WTC11 (cell line): ENCODE data around the gene PUM1. TPM values are rescaled to one million over a fixed set of nuclear protein-coding genes. Genes with fewer than 3 reads are reported as not detected.

ENCODE experiments used
- ATAC-seq: fragments of 200-7000 bp; cut with Tn5 transposase; 2 replicates; pipeline ENCODE4 v1.10.0; 2021; ENCODE audit warnings: mild to moderate bottlenecking, moderate library complexity
- CTCF ChIA-PET: fragments of 300-600 bp; sonication (Branson Sonifier 250); formaldehyde crosslinking; loops from one replicate; lab custom pipeline; 2021; ENCODE audit warnings: antibody characterized with exemption; lab: Charles Lee
- POLR2A ChIA-PET: fragments of 350-600 bp; sonication (Branson Sonifier 250); formaldehyde crosslinking; loops from one replicate; lab custom pipeline; 2021; ENCODE audit warnings: antibody characterized with exemption; lab: Charles Lee
- DNase-seq: peaks from one replicate; pipeline ENCODE4 v3.0.0; 2021; ENCODE audit warnings: low spot score
- H3K27ac Mint-ChIP-seq: 2 replicates; pipeline ENCODE4 v1.8.0; 2021; ENCODE audit warnings: mixed read lengths
- H3K27me3 Mint-ChIP-seq: 2 replicates; pipeline ENCODE4 v1.8.0; 2021; ENCODE audit warnings: low read depth, mild to moderate bottlenecking, moderate library complexity, mixed read lengths
- H3K36me3 Mint-ChIP-seq: 2 replicates; pipeline ENCODE4 v1.8.0; 2021; ENCODE audit warnings: mixed read lengths
- H3K4me1 Mint-ChIP-seq: 2 replicates; pipeline ENCODE4 v1.8.0; 2022; ENCODE audit warnings: mixed read lengths
- H3K4me3 Mint-ChIP-seq: 2 replicates; pipeline ENCODE4 v1.8.0; 2021; ENCODE audit warnings: mild to moderate bottlenecking, moderate library complexity, mixed read lengths
- H3K9me3 Mint-ChIP-seq: 2 replicates; pipeline ENCODE4 v1.8.0; 2021; ENCODE audit warnings: mixed read lengths
- AFF4 ChIP-seq: sonication (generic); formaldehyde crosslinking; IDR thresholded peaks from 2 replicates; pipeline ENCODE4 v1.8.1; 2023; ENCODE audit warnings: mild to moderate bottlenecking, missing genetic modification reagents, borderline replicate concordance
- ATF1 ChIP-seq: sonication (generic); formaldehyde crosslinking; IDR thresholded peaks from 2 replicates; pipeline ENCODE4 v1.8.1; 2023; ENCODE audit warnings: mild to moderate bottlenecking, moderate library complexity, missing genetic modification reagents
- CTCF ChIP-seq: fragments of 200-600 bp; IDR thresholded peaks from 2 replicates; pipeline ENCODE4 v1.8.0; 2022; ENCODE audit warnings: antibody characterized with exemption
- FOXJ3 ChIP-seq: sonication (generic); formaldehyde crosslinking; IDR thresholded peaks from 2 replicates; pipeline ENCODE4 v1.9.0; 2021; ENCODE audit warnings: missing genetic modification reagents, mild to moderate bottlenecking, borderline replicate concordance
- GTF2I ChIP-seq: fragments of 250-450 bp; sonication (Bioruptor Pico); conservative IDR thresholded peaks from 2 replicates; pipeline ENCODE4 v1.4.0; 2021; ENCODE audit warnings: mild to moderate bottlenecking
- MXD4 ChIP-seq: fragments of 250-450 bp; sonication (Bioruptor Pico); IDR thresholded peaks from 2 replicates; pipeline ENCODE4 v1.8.0; 2021; ENCODE audit warnings: mild to moderate bottlenecking, moderate library complexity, borderline replicate concordance
- RORB ChIP-seq: fragments of 250-450 bp; sonication (Bioruptor Pico); IDR thresholded peaks from 2 replicates; pipeline ENCODE4 v1.9.0; 2021; ENCODE audit warnings: mild to moderate bottlenecking
- SMAD4 ChIP-seq: sonication (generic); formaldehyde crosslinking; IDR thresholded peaks from 2 replicates; pipeline ENCODE4 v1.8.0; 2022; ENCODE audit warnings: mild to moderate bottlenecking, missing genetic modification reagents
- SOX15 ChIP-seq: fragments of 250-450 bp; sonication (Bioruptor Pico); IDR thresholded peaks from 2 replicates; pipeline ENCODE4 v1.9.0; 2021; ENCODE audit warnings: mild to moderate bottlenecking
- TCF7 ChIP-seq: sonication (generic); formaldehyde crosslinking; IDR thresholded peaks from 2 replicates; pipeline ENCODE4 v1.8.0; 2022; ENCODE audit warnings: mild to moderate bottlenecking, low read depth, missing genetic modification reagents, moderate library complexity
- ZBTB43 ChIP-seq: sonication (generic); formaldehyde crosslinking; IDR thresholded peaks from 2 replicates; pipeline ENCODE4 v1.8.1; 2023; ENCODE audit warnings: mild to moderate bottlenecking, missing genetic modification reagents
- ZNF416 ChIP-seq: fragments of 250-450 bp; sonication (Bioruptor Pico); IDR thresholded peaks from 2 replicates; pipeline ENCODE4 v1.9.0; 2021; ENCODE audit warnings: mild to moderate bottlenecking, inconsistent platforms
- ZNF532 ChIP-seq: fragments of 250-450 bp; sonication (Bioruptor Pico); IDR thresholded peaks from 2 replicates; pipeline ENCODE4 v1.9.0; 2021; ENCODE audit warnings: mild to moderate bottlenecking, borderline replicate concordance
- total RNA-seq: library from RNA; stranded (reverse); gene quantifications from 3 replicates; pipeline ENCODE4 v1.2.3, GENCODE V29; 2021
- TF ChIP-seq, protein P1 (sequence below): sonication (generic); formaldehyde crosslinking; IDR thresholded peaks from 2 replicates; pipeline ENCODE4 v1.8.1; 2022; ENCODE audit warnings: missing genetic modification reagents, borderline replicate concordance

PUM1 gene
- total RNA-seq, 1 experiment from 2014 or later = 147 TPM

GRCh38 chr1:30962609-30963508 is 102.7 kb downstream of the PUM1 start:
- ATAC-seq (no peak), DNase-seq (no peak)
- no peaks in the 10 kb centered on the region for H3K27me3 Mint-ChIP-seq
- peaks cover 85% of the 10 kb centered on the region for H3K36me3 Mint-ChIP-seq
- no peak overlapping the region for H3K4me3 Mint-ChIP-seq
- H3K4me1 Mint-ChIP-seq = no peaks in the 10 kb centered on the region
- ChIA-PET CTCF (no interaction called here), POLR2A (no interaction called here)
- H3K27ac Mint-ChIP-seq = no peak overlapping the region
- TF ChIP-seq FOXJ3 (no peak), ZBTB43 (CRISPR knock-in tag) (no peak), ZNF416 (CRISPR knock-in tag) (no peak), SOX15 (CRISPR knock-in tag) (no peak), MXD4 (CRISPR knock-in tag) (no peak), RORB (no peak), ZNF532 (CRISPR knock-in tag) (no peak), AFF4 (CRISPR knock-in tag) (no peak), TCF7 (CRISPR knock-in tag) (no peak), ATF1 (no peak), SMAD4 (CRISPR knock-in tag) (no peak), CTCF (no peak), GTF2I (CRISPR knock-in tag) (no peak)
- TF ChIP-seq, protein P1, sequence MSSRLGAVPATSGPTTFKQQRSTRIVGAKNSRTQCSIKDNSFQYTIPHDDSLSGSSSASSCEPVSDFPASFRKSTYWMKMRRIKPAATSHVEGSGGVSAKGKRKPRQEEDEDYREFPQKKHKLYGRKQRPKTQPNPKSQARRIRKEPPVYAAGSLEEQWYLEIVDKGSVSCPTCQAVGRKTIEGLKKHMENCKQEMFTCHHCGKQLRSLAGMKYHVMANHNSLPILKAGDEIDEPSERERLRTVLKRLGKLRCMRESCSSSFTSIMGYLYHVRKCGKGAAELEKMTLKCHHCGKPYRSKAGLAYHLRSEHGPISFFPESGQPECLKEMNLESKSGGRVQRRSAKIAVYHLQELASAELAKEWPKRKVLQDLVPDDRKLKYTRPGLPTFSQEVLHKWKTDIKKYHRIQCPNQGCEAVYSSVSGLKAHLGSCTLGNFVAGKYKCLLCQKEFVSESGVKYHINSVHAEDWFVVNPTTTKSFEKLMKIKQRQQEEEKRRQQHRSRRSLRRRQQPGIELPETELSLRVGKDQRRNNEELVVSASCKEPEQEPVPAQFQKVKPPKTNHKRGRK = no peak
- H3K9me3 Mint-ChIP-seq = no peaks in the 10 kb centered on the region
